GM18498 (cell line): Measurements from ENCODE around the gene ASB8.

Source experiments
- ATAC-seq: cut with Tn5 transposase; IDR thresholded peaks from one replicate; pipeline ENCODE4 v1.9.1; 2021; ENCODE audit warnings: mild to moderate bottlenecking, moderate library complexity; ENCODE audit not compliant: unreplicated experiment

Gene ASB8, protein sequence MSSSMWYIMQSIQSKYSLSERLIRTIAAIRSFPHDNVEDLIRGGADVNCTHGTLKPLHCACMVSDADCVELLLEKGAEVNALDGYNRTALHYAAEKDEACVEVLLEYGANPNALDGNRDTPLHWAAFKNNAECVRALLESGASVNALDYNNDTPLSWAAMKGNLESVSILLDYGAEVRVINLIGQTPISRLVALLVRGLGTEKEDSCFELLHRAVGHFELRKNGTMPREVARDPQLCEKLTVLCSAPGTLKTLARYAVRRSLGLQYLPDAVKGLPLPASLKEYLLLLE

DNA sequence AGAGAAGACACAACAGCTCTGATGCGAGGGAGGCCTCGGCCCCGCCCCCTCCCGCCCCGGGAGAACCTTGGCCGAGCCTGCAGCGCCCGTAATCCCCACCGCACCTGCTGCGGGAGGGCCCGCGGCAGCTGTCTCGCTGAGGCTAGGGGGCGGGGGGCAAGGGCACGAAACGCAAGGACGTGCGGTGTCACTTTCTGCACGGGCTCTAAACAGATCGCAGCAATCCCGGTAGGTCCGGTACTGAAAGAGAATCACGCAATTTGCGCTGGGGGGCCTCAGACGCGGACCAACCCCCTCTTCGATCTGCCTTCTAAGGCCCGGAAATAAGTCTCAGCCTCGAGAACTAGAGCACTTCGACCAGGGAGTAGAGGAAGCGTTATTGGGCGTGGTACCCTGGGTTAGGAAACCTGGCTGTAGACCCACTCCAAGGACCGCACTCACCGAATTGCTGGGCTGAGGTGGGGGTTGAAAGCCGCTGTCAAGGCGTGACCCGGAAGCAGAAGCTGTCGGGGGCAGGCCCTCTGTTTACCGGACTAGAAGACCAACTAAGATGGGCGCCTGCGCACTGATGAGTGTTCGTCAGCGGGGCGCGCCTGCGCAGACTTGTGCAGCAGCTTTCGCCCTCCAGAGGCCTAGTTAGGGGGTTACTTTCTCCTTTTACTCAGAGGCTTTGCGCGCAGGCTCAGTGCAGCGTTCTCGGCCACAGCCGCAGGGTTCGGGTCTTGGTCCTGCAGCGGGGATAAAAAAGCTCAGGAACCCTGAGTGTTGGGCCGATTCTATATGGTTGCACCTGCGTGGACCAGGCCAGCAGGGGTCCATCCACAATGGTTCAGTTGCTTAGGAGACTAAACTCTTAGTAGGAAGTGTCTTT is at the start of gene ASB8:
Gene ASB8, minus strand, starts transcription at position 498 of the 871 bp plus-strand sequence. CDS start 4,019 bp downstream, outside the sequence.
- ATAC-seq = peak; percentile 93

DNA sequence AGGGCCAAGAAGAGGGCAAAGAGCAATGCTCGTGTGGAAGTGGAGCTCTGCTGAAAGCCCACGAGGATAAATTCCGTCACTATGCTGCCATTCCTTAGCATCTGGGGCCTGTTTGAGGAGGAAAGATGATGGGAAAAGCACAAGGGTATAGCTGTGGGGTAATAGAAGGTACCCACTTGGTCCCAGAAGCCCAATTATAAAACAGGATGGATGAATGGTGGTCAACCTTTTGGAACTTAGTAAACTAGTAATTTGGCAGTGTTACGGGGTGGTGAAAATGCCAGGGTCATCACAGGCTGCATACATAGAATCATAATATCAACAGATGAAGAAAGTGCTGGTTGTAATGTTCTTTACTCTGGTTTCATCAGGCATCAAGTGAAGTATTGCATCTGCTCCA is 45.9 kb upstream of the ASB8 start, which contains the start of gene OR10AD1:
Gene OR10AD1, minus strand, starts transcription at position 101 of the 400 bp plus-strand sequence. Its CDS starts 0 bp downstream, at position 101.
- ATAC-seq = no peak

DNA sequence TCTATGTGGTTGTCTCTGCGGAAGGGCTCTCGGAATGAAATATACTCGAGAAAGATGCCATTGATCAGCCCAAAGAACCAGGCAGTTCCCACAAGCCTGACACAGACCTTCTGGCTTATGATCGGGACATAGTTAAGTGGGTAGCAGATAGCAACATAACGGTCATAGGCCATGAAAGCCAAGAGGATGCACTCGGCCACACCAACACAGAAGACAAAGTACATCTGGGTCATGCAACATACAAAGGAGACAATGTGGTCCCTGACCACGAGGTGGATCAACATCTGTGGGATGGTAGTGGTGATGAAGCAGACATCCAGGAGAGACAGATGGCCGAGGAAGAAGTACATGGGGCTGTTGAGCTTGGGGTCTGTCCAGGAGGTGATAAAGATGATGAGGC is 45.5 kb upstream of the ASB8 start:
- no peak for ATAC-seq

DNA sequence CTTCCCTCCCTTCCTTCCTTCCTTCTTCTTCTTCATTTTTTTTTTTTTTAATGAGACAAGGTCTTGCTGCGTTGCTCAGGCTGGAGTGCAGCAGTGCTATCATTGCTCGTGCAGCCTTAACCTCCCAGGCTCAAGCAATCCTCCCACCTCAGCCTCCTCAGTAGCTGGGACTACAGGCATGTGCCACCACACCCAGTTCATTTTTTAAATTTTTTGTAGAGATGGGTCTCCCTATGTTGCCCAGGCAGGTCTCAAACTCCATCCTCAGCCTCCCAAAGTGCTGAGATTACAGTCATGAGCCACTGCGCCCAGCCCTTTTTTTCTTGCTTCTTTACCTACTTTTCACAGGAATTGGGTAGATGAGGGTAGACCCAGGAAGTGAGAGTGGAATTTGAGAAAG is 44.2 kb upstream of the ASB8 start:
- ATAC-seq = no peak

DNA sequence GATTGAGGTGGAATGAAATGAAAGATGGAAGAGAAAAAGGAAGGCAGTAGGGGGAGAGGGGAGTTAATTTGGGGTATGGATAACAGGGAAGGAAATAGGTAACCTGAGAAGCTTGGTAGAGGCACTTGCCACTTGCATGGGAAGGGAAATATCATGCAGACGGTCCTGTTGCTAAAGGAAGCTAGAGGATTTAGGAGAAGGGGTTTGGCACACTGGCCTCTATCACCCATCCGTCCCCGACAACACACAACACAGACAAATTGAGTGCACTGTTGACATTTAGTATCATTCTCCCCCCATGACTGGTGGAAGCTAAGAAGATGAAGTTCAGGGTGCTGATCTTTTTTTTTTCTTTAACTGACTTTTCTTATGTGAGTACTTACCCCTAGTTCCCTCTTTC is 43.8 kb upstream of the ASB8 start:
- no peak for ATAC-seq

DNA sequence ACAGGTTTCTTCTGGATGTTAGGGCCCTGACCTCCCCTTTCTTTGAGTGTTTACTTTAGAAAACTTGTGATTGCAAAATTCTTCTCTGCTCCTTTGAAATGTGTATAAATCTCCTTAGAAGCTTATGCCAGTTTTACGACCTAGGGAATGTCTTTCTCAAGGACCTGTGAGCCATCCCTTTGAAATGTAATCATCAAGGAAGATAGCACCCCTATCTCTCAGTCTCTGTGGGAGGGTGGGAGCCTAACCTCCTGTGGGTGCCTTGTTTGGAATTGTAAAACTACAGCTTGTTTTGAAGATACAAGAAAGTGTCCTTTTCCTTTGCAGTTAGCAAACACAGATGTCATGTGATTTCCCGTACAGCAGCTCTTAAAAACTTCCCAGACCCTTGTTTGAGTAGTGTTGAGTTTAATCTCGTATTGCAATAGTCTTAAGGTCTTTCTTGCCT is 42.5 kb upstream of the ASB8 start:
- ATAC-seq = no peak

DNA sequence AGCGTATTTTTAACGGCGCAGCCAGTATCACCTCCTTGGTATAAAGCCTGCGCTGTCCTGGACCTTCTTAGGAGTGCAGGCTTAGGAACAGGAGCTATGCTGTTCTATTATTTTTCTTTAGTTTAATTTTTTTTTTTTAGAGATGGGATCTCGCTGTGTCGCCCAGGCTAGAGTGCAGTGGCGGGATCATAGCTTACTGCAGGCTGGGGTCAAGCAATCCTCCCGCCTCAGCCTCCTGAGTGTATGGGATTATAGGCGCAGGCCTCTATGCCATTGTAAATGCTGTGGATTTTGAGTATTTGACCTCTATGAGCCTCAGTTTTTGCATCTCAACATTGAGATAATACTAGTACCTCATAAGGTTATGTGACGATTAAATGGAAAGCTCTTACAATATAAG is 41.7 kb upstream of the ASB8 start:
- no peak for ATAC-seq

DNA sequence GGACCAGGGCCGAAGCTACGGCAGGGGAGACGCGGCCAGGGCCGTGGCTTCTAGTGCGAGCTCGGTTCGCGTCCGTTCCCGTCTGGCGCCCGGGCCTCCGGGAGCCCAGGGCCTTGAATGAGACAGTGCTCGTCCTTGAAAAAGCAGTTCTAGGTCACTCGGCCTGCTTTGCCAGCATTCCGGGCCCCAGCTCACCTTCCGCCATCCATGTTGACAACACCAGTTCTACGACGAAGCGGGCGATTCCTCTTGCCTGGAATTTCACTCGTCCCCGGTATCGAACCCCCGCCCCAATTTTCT is 41.3 kb upstream of the ASB8 start:
- ATAC-seq = peak; percentile 10

DNA sequence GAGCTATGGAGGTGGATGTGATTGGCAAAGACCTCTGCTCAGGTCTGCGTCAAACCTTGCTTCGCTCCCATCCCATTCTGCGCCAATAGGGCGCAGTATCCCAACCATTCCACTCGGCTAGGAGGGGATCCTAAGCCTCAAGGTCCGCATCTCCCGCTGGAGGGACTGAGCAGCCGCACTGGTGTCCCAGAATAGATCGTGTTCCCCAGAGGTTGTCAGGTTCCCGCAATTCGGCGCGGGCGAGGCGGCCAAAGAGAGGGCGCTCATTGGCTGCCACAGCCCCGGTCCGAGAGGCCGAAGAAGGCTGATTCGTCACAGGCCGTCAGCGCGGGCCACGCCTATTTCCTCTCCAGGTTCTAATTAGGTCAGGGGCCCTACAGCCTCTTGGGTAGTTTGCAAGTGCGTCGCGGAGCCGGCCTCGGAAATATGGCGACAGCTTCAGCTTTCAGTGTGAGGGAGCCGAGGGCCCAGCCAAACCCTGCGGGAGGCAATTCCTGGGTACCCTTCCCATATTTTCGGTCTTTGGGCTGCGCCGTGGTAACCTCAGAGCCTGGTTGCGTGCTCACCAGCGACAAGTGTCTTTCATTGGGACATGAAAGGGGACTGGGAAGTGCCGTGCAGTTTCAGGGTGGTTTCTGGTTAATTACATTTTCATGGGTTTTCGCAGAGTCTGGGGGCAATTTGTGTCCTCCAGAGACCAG is 40.8 kb upstream of the ASB8 start:
- peak; percentile 100 for ATAC-seq

DNA sequence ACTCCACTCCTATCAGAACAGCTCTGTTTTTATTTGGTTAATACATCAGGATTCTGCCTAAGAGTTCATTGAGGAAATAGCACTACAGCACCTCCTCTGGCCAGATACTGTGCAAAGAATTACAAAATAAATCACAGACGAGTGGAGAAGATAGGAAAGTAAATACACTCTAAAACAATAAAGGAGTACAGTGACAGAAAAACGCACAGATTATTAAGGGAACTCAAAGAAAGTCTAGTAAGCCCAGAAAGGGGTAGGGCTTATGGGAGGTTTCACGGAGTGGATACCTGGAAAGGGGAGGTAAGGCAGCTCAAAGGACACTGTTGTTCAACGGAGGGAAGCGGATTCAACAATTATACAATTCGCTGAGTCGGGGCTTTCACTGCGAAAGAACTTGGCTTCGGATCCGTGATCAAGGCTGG is 40.2 kb upstream of the ASB8 start:
- peak; percentile 25 for ATAC-seq

DNA sequence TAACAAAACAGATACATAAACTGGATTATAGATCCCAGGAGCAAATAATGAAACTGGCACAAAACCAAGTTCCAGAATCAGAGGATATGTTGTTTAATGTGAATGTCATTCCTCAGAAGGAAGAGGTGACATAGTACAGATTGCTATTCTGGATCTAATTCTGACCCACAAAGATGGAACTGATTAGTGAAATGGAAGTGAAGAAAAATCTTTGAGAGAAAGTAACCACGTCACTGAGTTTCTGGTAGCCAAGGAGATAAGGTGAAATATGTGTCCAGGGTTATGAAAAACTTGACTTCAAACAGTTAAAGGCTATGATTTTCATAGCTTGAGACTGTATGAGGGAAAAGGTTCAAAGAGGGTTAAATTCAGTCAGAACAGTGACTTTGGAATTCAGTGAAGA is 37.5 kb upstream of the ASB8 start:
- no peak for ATAC-seq

DNA sequence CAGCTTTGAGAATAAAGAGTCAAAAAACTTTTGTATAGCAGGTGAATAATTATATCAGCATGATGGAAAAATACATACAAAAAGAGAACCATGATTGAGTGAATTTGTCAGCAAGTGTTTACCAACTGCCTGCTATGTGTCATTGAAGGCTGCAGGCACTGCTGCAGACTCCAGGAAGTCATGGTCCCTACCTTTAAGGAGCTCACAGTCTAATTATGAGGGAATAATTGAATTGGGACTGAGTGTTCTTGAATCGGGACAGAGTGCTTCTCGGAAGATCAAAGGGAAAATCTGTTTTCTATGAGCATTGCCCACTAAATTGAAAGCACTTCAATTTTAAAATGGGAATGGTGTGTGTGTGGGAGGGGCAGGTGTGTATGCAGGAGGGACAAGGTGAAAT is 36.3 kb upstream of the ASB8 start:
- ATAC-seq = no peak

DNA sequence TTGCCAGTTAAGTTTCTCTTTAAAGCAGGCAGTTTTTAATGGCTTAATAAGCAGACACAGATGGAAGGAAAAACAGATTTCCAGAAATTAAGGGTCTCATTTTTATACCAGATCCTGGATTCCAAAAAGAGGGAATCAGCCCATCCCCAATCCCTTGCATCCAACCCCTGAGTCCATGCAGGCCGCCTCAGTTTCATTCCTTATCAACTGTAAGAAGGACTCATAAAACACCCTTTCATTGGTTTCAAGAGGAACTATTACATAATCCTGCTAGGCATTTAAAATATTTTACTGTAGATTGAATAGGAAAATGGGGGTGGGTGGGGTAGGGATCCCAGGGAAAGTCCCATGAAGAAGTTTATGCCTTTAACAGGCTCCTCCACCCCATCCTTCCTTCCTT is 35.5 kb upstream of the ASB8 start:
- no peak for ATAC-seq

DNA sequence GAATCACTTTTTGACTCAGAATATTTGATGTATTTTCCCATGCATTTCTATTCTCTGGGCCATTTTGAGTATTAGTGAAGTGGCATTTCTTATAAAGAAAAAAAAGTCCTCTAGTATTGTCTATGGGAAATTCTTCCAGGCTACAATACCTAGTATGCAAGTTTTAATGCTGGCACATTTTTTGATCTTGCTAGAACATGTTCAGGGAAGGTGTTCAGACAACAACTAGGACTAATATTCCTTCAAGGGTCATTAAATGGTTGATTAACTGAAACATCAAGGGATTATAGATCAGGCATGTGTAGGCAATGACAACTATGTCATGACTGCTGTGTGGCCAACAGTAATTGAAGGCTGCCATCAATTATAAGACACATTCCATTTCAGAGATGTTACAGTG is 33.8 kb upstream of the ASB8 start:
- no peak for ATAC-seq

DNA sequence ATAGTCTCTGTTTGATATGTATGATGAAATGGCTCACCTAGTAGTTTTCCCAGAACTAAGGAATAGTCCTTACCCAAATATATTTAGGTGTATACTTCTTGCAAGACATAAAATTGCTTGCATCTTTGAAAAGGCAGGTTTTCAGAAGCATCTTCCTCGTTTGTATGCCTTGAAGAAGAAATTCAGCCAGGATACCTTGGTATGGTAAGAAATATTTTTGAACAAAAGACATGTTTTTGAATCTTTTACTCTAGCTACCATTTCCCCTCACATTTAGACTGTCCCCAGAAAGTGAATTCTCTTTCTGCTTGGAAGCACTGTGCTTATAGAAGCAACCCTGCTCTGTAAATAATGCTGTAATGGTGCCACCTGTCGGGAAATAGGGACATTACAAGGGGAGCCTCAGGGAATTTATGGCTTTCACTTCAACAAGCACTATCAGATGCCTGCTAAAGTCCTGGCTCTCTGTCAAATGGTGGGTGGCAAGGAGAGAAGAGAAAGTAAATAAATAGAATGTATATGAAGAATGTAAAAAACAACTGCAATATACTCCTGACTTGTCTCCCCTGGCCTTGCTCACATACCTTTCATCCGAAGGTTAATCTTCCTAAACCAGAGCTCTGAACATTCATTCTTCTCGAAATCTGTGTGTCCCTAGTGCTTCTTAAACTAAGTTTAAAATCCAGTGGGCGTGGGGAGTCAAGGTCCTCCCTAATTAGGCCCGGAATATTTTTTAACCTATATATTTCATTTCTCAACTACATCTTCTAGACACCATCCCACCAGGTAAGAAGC is 32.2 kb upstream of the ASB8 start:
- peak; percentile 74 for ATAC-seq

DNA sequence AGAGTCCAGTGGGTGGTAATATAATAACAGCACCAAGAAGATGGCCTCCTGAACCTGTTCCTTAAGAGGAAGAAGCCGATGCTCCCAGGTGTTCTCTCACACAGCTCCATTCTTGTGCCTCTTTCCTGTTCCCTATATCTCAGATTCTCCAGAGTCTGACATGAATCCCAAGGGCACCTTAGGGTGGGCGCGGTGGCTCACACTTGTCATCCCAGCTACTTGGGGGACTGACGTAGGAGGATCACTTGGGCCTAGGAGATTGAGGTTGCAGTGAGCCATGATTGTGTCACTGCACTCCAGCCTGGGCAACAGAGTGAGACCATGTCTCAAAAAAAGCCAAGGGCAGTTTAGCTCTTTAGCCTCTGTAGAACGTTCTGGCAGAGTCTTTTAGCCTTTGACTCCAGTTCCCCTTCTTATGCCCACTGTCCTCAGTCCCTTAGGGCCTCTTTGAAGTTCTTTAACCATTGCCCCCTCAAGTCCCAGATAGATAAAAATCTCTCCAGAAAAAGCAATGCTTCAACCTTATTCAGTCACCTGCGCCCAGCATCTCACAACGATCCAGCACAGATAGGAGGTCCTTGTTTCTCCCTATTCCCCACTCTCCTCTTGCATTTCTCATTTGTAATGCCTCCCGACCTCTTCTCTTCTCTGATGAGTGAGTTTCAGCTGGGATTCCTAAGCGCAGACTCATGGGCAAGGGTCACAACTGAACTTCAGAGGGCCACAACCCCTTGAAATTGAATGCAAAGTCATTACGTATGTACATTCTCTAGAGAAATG is 30.8 kb upstream of the ASB8 start:
- ATAC-seq = no peak

DNA sequence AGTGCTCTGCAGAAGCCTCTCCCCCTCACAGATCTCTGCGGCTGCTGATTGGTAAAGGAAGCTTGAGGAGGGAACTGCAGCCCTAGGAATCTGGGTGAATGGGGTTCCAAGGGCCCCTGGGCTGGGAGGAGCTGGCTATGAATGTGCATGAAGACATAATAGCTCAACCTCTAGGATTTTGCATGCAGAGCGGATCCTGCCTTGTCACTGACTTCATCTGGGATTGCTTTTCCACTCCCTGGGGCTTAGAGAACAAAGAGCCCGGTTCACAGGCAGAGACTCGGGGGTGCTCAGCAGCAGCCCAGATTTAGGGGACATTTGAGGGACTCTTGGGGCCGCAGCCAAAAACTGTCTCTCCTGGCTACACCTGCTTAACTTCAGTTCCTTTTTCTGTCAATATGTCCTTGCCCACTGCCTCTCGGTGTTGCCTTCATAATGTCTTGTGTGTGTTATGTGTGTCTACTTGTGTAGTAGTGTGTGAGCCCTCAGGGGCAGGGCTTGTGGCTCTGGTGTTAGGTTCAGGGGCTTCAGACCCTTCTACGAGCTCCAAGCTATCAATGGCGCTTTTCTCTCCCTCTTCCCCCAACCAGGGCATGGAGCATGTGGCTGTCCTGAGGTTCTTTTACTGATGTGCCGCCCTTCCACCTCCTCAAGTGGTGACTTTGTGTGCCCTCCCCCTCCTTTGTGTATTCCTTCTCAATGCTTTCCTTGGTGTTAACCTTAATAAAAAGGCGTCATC is 28.0 kb upstream of the ASB8 start:
- no peak for ATAC-seq

DNA sequence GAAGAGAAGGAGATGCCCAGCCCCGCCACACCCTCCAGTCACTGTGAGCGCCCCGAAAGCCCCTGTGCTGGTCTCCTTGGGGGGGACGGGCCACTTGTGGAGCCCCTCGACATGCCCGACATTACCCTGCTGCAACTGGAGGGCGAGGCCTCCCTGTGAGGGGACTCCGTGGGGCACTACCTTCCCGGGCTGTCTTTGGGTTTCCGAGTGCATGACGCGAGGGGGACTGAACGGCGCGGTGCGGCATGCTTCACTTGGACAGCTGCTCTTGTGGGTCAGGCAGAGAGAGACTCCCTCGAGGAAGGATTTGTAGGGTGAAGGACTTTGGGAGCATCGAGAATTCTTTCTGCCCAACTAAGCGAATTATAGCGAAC is 27.2 kb upstream of the ASB8 start:
- no peak for ATAC-seq

DNA sequence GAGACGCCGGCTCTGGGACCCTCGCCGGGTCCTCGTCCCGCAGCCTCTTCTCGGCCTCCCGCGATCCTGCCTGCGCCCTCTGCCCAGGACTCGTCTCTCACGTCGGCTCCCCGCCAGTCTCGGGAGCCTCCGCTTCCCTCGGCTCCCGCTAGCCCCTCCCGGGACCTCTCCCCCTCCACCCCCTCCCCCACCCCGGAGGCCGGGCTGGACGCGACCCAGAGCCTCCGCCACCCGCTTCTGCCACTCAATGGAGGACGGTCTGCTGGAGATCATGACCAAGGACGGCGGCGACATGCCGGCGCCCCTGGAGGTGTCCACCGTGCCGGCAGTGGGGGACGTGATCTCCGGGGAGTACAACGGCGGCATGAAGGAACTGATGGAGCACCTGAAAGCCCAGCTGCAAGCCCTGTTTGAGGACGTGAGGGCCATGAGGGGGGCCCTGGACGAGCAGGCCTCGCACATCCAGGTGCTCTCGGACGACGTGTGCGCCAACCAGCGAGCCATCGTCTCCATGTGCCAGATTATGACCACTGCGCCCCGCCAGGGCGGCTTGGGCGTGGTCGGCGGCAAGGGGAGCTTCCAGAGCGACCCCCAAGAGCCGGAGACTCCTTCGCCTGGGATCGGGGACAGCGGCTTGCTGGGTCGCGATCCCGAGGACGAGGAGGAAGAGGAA is 26.7 kb upstream of the ASB8 start:
- ATAC-seq = peak; percentile 21
